ENCODE data around the gene NDUFC1. TPM values are rescaled to one million over a fixed set of nuclear protein-coding genes. Genes with fewer than 3 reads are reported as not detected.

Gene NDUFC1
- total and polyA plus RNA-seq, 9 of the 15 experiments (the other 6 are each of a cell fraction or from before 2014, with no cell fraction given) = 58.9 to 378 (median 120) TPM

- Histone ChIP-seq H3K4me2 (ENCODE audit: insufficient read depth, low read length) (no peak overlapping the region), H3K27me3 (ENCODE audit: control insufficient read depth in 2 of 2, insufficient read depth in 2 of 2, low read length in 2 of 2) (no peaks in the 10 kb centered on the region), H3K4me1 (replicated peaks in 1 of 2; ENCODE audit: control insufficient read depth in 2 of 2, insufficient read depth in 2 of 2, low read length in 2 of 2) (no peaks in the 10 kb centered on the region; a peak in 2 of 5 replicates), H3K79me2 (ENCODE audit: control insufficient read depth, insufficient read depth, low read length) (peaks cover 96% of the 10 kb centered on the region), H3K9me3 (replicated peaks; ENCODE audit: control insufficient read depth, insufficient read depth, low read depth, low read length) (no peaks in the 10 kb centered on the region), H3K9me1 (ENCODE audit: control insufficient read depth, insufficient read depth, low read length) (no peaks in the 10 kb centered on the region), H3K9ac (ENCODE audit: insufficient read depth in 1 of 2, low read depth in 2 of 2, low read length in 2 of 2) (no peak overlapping the region), H2AFZ (ENCODE audit: low read depth, low read length) (no peak overlapping the region), H3K4me3 (no peak overlapping the region), H3K27ac (ENCODE audit: extremely low read depth, low read depth, low read length) (no peak overlapping the region), H3K36me3 (ENCODE audit: control insufficient read depth, insufficient read depth, low read length) (peaks cover 61% of the 10 kb centered on the region), H4K20me1 (replicated peaks; ENCODE audit: control insufficient read depth, insufficient read depth, low read length) (no peaks in the 10 kb centered on the region)
- ChIA-PET CTCF (ENCODE audit: low intra/inter-chr PET ratio) (no interaction called here), POLR2A (interaction anchor here (0.6 to 1.3 kb wide), 4 partner anchors 9 to 35 kb away, joined by 3 to 4 read pairs (median 3); no protein-coding TSS in a partner anchor)
- DNase-seq (ENCODE audit: extremely low read depth in 1 of 4, low spot score in 3 of 4) = no peak
- intact Hi-C loops (cut with micrococcal nuclease) (no loop called here), in situ Hi-C loops (cut with MboI) (no loop called here)
- ATAC-seq = no peak
- no TSS peak for BruUV-seq (replicated peaks)
- WGBS (ENCODE audit: insufficient coverage, low coverage, missing lambda C conversion rate) = no CpG with 5 or more reads among the region's 1 CpG
- FAIRE-seq = no peak
- TF ChIP-seq U2AF1 (optimal IDR thresholded peaks at IDR 0.05; ENCODE audit: low read depth, low read length) (no peak), HMG20A (CRISPR knock-in tag; conservative IDR thresholded peaks at IDR 0.05) (no peak), SMARCB1 (IDR thresholded peaks at IDR 0.05; ENCODE audit: insufficient read length, low read depth) (no peak), KAT2B (IDR thresholded peaks at IDR 0.05; ENCODE audit: low read depth, low read length) (no peak), ID3 (CRISPR knock-in tag; IDR thresholded peaks at IDR 0.05) (no peak), ID3 (tag; IDR thresholded peaks at IDR 0.05) (no peak), CHD4 (IDR thresholded peaks at IDR 0.05; ENCODE audit: insufficient read depth, insufficient replicate concordance, low read depth, low read length, poor library complexity, severe bottlenecking) (no peak), MYBL2 (IDR thresholded peaks at IDR 0.05; ENCODE audit: low read depth) (no peak), MYBL2 (CRISPR knock-in tag; IDR thresholded peaks at IDR 0.05; ENCODE audit: borderline replicate concordance) (no peak), HNRNPK (IDR thresholded peaks at IDR 0.05; ENCODE audit: low read depth, low read length, poor library complexity, severe bottlenecking) (no peak)
Measured at GRCh38 chr4:139331185-139331584, 28.9 kb upstream of the NDUFC1 start.

Measured in K562 (cell line).